GOT3 (cell line): ENCODE results near the gene ATG101.

ENCODE experiments used
- DNase-seq: peaks from one replicate; lab custom pipeline; 2025; ENCODE audit warnings: mixed read lengths; lab: John Stamatoyannopoulos, UW

ATG101 gene

DNA sequence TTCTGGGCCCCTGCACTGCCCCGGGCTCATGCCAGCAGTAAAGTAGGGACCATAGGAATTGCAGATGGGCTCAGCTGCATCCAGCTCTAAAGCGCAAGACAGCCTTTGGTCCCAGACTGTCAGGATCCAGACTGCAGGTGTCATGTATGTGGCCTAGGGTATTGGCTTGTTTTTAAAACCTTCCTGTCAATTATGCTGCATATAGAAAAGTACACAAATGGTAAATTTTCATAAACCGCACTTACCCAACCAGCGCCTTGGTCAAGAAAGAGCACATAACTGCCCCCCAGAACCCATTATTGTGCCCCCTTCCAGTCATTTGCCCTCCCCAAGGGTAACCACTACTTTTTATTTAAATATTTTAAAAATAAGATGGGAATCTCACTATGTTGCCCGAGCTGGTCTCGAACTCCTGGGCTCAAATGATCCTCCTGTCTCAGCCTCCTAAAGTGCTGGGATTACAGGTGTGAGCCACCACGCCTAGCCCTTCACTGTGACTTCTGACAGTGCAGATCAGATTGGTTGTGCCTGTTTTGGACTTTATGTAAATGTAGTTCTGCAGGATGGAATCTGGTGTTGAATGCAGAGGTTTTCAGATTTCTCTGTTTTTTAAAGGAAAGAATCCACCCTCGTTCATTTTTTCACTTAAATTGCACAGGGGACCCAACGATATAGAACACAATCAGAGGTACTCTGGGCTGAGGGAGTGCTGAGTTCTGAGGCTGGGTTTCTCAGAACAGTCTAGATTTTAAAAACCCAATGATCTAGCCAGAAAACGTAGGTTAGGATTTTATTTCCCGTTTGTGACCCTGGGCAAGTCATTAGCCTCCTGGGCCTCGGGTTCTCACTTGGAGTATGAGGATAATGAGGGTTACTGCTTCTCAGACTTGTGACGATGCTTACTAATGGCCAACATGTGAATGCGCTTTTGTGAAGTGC is 11.9 kb upstream of the ATG101 start:
- DNase-seq = no peak

DNA sequence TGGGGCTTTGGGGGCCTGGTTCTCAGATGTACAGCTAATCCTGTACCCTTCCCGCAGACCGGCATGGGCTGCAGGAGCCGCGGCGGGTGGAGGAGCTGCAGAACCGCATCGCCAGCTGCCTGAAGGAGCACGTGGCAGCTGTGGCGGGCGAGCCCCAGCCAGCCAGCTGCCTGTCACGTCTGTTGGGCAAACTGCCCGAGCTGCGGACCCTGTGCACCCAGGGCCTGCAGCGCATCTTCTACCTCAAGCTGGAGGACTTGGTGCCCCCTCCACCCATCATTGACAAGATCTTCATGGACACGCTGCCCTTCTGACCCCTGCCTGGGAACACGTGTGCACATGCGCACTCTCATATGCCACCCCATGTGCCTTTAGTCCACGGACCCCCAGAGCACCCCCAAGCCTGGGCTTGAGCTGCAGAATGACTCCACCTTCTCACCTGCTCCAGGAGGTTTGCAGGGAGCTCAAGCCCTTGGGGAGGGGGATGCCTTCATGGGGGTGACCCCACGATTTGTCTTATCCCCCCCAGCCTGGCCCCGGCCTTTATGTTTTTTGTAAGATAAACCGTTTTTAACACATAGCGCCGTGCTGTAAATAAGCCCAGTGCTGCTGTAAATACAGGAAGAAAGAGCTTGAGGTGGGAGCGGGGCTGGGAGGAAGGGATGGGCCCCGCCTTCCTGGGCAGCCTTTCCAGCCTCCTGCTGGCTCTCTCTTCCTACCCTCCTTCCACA is 11.0 kb upstream of the ATG101 start:
- no peak for DNase-seq

DNA sequence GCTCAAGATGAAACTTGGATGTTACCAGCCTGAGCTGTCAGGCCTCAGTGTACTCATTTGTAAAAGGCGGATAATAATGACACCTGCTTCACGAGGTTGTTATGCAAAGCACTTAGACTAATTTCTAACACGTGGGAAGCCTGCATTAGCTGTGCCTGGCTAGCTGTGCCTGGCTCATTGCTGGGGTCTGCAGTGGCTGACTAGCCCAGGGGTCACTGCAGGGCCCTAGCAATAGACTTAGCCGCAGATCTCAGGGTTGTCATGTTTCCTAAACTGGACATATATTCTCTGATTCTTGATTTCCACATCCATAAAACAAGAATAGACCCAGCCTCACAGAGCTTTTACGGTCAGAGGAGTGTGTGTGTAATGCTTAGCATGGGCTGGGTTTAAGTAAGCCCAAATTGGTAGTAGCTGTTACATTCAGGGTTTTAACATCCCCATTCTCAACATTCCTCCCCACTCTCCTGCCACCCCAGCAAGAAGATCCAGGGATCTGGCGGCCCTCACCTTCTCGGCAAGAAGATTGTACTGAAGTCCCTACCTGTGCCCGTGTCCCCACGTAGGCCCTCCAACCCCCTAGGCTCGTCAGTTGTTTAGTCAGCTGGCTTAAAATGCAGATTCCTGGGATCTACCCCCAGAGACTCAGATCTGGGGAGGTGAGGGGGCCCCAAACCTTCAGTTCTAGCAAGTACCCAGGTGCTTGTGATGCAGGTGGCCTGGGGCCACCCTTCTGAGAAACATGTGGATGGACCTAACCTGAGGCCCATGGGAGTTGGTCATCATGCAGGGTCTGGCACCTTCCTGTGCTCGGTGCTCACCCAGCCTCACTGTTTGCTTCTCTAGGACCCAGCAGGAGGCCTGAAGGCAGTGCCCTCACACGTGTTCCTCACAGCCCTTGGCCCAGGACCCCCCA is 9.9 kb upstream of the ATG101 start:
- no peak for DNase-seq

DNA sequence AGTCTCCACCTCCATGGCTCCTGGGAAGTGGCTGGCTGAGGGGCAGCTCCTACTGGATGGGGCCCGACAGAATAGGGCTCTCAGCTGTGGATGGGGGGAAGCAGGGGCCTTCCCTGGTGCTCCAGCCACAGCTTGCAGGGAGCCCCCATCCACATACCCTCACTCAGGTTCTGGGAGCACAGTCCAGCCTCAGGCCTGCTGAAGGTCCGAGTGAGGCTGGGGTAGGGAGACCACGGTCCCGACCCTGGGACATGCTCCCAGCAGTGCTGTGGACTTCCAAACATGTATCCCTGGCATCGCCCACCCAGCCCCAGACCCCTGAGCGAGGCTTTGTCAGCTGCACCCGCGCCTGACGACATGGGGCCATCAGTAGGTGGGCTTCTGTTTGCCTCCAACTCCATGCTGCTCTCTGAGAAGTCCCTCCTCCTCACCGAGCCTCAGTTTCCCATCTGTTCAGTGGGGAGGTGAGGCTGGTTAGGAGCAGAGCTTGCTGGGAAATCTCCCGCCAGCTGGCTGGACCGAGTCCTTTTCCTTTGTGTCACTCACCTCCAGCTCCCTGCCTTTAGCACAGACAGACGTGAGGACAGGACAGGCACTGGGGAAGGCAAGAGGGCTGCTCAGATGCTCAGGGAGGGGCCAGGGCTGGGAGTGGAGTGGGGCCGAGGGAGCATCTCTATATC is 9.1 kb upstream of the ATG101 start:
- DNase-seq = no peak

DNA sequence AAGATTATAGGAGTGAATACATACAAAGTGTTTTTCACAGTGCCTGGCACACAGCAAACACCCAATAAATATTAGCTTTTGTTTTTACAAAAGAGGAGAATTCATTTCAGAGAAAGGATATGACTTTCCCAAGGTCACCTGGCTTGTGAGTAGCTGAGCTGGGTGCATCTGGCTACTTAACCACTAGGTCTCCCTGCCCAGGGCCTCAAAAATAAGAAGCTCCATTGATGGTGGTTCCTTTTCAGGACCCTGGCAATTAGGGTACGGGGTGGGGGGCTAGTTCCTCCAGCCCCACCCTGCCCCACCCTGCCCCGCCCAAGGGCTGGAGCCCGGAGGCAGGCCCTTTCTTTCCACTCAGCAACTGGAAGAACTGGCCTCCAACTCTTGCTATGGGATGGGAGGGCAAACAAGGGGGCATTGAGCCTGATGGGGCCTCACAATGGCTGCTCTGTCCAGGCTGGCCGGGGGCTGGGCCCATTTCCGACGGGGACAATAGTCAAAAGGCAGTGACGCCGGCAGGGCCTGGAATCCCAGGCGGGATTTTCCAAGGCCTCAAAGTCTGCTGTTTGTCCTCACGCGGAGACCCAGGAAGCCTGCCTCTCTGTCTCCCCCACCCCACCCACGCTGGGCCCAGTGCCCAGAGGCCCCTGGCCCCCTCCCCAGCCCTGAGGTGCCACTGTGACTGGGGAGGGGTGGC is 8.2 kb upstream of the ATG101 start:
- no peak for DNase-seq

DNA sequence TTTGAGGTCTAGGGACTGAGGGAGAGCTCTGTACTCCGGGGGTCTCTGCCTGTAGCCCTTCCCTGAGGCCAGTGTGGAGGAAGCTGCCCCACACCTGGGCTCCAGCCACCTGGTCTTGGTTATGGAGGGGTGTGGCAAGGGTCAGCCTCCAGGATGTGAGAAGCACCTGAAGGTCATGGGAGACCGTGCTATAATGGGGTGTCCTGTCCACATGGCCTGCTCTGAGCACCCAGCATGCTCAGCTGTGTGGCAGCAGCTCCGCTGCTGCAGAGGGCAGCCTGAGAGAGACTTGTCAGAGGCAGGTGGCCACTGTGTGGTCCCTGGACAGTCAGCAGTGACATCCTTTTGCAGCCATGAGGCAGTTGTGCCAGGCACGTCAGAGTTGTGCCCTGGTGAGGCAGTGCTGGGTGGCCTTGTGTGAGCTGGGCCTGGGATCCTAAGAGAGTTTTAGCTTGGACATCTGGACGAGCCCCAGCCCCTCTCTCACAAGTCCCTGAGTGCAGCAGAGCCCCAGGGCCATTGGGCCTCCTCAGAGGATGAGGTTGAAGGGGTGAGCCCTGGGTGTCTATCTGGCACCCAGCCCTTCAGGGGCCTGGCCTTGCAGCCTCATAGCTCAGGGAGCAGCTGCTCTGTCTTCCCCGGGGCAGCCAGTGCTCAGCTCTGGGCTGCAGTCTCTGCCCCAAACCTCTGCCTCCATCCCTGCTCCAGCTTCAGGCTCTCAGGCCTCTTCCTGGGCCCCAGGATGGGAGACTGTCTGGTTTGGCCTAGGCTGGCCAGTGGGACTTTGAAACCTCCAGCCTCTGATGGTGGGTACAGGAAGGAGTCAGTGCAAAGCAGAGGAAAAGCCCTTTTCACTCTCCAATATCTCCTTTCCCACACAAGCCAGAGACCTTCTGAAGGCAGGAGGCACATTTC is 7.4 kb upstream of the ATG101 start:
- DNase-seq = no peak

DNA sequence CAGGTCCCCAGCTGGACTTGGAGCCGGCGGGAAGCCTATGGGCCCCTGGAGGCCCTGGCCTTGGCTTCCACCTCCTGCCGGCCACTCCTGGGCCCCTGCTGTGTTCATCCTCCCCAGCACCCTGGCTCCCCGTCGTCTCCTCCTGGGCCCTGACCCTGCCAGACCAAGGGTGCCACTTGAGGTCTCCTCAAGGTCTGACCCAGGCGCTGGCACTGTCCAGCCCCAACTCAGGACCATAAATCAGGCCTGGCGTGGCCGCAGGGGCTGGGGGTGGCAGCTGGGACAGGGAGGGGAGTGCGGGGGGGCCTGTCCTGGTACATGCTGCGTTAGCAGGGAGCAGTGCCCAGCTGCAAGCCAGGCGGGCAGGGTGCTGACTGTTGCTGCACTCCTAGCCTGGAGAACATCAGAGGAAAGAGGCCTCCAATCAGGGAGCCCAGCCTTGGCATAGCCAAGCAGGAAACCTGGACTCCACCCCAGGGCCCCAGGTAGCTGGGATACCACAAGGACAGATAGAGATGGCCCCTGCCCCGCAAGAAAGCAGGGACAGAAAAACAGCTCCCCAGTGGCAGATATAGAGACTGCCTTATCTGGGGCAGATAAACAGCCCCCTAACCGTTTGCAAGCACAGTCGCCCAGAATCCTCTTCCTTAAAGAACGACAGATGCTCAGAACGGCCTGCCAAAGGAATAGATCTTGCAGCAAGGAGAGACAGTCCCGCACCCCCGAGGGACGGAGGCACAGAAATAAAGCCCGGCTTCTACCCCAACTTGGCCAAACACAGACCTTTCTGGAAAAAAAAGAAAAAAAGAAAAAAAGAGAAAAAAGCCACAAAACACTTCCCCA is 6.5 kb upstream of the ATG101 start:
- no peak for DNase-seq

DNA sequence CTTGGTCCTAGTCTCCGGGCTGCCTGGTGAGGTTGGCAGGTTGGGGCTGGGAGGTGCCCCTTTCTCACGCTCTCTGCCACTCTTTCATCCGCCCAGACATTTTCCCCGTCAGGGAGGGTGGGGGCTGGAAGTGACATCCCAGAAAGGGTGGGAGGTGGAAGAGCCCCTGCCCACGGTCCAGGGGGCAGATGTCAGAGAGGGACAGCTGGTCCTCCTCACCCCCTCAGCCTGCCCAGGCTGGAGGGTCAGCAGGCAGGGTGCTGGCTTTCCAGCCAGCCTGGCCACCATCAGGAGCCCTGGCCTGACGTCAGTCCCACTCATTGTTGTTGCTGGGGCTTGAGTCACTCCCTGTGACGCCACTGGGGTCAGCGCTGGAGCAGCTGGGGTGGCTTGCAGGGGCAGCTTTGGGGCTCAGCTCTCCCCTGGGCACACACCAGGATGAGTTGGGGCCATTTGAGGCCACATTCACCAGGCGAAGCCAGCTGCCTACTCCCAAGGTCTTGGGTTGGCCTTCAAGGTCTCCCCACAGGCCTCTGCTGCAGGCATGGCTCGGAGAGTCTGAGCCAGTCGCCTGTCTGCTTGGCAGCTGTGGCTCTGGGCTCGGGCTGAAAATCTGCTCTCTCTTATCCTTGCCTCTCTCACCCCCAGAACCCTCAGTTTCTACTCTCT is 5.7 kb upstream of the ATG101 start:
- no peak for DNase-seq

DNA sequence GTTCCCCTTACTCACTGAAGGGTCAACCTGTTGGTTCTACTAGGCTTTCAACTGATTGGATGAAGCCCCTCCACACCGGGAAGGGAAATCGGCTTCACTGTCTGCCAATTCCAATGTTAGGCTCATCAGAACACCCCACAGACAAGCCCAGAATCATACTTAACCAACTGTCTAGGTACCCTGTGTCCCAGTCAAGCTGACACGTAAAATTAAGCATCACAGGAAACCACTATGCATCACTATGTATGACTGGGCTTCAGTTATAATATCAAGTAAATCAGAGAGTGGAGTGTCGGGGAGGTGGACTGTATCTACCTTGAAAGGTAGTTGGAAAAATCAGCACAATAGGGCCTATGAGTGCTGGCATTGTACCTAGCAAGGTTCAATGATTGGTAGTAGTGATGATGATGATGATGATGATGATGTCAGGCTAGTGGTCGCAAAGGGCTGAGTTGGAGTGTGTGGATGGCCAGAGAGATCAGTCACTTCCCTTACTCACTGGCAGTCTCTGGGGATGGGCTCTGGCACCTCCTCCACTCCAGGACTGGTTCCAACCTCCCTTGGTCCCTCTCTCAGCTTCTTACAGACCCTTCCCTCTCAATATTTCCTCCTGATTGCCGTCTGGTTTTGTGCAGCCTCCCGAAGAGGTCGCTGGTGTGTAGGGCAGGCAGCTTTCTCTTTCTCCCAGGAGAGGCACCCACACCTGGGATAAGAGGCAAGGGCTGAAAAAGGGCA is 3.3 kb upstream of the ATG101 start:
- no peak for DNase-seq

DNA sequence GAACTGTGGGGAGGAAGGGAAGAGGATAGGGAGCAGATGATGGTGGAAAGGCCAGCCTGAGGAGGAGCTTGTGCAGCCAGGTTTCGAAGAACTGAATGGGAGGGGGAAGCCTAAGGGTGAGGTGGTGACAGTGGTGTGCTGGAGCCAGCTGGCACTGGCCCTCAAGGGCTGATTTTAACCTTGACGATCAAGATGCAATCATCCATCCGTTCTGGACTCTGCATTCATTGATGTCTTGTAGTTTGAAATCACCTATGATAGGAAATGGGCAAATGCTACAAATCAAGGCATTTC is 2.8 kb upstream of the ATG101 start:
- no peak for DNase-seq

DNA sequence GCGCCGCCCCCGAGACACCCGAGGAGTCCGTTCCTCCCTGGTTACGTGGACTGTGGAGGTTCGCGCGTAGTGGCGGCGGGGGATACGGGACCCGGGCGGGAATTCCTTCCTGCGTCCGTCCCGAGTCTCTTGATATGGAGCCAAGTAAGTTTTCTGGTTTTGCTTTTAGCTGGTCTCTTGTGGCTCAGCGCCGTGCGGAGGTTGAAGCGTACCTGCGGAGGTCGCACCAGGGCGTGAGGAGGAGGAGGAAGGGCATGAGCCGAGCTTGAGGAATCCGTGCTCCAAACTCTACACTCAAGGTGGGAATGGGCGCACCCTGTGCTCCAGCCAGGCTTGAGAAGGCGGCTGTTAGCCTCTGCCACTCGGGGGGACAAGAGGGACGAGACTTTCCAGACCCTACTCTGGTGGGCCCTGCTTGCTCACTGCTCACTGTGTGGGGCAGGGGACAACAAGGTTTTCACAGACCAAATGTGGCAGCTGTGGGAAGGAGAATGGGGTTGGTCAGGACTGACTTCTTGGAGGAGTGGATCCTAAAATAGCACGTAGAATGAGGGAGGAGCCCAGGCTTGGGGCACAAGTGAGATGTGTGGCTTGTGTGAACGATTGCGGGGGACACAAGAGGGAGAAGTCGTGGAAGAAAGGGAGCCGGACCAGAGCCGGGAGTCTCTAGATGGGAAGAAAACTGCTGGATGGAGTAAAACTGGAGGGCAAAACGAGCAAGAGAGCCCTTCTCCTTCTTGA is 577 bp downstream of the ATG101 start:
- peak; percentile 61 for DNase-seq

DNA sequence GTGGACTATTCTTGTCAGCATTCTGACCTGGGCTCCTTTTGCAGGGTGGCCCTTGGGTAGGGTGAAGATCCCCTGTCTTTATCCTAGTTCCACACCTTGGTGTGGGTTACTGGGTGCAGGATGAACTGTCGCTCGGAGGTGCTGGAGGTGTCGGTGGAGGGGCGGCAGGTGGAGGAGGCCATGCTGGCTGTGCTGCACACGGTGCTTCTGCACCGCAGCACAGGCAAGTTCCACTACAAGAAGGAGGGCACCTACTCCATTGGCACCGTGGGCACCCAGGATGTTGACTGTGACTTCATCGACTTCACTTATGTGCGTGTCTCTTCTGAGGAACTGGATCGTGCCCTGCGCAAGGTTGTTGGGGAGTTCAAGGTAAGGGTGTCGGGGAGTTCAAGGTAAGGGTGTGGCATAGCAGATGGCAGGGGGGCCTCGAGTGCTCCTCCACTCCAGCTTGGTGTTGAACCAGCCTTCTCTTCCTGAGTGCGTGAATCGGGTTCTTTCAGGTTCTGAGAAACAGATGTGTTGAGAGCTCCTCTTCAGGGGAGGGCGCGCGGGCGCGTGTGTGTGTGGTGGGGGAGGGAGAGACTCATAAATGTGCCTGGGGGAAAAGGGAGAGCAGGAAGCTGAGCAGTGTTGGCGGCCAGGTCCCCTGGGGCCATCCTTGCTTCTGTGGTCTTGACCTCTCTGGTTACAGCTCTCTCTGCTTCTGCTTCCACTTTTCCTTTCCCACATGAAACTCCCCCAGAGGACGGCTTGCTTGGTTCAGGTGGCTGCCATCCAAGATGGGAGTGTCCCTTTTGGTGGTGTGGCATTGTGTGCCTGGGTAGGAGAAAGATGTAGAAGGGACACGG is 4.0 kb downstream of the ATG101 start:
- DNase-seq = no peak

DNA sequence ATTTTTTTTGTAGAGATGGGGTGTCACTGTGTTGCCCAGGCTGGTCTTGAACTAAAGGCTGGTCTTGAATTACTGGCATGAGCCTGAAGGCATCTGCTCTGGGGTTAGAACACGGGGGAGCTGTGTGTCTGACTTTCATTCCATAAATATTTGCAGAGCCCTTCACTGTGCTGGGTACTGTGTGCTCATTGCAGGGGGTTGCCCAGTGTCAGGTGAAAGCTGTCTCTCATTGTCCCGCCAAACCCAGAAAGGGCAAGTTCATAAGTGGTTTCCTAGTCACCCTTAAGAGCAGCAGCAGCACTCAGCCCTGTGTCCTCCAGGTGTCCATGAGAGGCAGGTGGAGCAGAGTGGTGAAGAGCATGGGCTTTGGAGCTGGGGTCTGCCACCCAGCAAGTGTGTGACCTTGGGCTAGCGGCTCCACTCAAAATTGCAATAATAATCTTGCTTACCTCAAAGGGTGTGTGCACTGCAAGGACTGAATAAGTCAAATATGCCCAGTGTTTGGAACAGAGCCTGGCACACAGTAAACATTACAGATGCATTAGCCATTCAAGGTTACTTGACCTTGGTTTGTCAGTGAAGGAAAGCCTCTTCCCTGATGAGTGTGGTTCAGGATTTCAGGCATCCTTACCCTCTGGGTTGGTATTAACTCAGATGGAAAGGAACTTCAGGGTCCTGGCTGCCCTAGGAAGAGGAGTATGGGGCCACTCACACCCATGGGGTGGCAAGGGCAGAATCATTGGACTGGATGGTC is 5.4 kb downstream of the ATG101 start:
- no peak for DNase-seq

DNA sequence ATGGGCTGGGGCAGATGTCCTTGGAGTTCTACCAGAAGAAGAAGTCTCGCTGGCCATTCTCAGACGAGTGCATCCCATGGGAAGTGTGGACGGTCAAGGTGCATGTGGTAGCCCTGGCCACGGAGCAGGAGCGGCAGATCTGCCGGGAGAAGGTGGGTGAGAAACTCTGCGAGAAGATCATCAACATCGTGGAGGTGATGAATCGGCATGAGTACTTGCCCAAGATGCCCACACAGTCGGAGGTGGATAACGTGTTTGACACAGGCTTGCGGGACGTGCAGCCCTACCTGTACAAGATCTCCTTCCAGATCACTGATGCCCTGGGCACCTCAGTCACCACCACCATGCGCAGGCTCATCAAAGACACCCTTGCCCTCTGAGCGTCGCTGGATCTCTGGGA is 7.0 kb downstream of the ATG101 start:
- DNase-seq = no peak

DNA sequence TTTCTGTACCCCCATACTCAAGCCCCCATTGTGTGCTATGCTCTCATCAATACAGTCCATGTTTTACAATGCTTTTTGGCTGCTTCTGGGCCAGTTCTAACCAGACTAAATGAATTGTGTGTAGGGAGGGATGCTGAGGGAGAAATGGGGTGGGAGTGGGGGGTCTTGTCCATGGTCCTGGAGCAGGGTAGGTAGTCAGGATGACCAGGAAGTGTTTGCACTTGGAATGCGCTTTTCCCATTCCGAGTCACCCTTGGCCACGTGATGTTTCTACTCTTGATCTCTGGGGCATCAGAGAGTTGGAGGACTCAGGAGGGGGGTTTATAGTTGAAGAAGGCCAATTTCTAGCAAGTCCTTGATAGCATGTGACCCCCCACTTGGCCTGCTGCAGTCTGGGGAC is 8.5 kb downstream of the ATG101 start:
- no peak for DNase-seq
